Astrocyte of the hippocampus (primary cell): ENCODE data around the gene LY6G5C.

Source experiments
- DNase-seq: peaks from one replicate; pipeline ENCODE4 v3.0.0; 2011; ENCODE audit warnings: low read depth, low spot score

The LY6G5C gene

DNA sequence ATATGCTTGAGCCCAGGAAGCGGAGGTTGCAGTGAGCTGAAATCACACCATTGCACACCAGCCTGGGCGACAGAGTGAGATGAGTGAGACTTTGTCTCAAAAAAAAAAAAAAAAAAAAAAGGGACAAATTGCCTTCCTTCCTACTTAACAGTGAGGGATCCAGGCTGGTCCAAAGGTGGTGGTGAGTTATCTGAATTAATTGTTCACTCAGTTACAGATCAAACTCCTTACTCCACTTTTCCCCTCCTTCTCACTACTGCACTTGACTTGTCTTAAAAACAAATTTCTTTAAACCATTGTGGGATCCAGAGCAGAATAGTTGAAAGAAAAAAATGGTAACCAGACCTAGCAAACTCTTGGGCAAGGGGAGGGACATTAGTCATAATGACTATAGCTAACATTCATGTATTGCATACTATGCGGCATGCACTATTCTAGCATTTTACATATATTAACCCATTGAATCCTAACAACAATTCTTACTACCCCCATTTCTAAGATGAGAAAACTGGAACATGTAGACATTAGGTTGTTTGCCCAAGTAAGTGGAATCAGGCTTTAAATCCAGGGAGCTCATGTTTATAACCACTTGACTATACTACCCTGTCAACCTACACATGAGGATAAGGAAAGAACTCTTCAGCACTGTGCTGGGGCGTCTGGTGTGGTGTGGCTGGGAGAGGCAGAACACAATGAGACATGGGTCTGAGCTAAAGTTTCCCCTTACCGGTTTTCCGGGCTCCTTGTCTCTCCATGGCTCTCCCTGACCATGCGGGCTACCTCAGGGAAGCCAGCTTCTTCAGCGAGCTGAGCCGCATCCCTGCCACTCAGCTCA, 17.5 kb downstream of the LY6G5C start:
- no peak for DNase-seq

DNA sequence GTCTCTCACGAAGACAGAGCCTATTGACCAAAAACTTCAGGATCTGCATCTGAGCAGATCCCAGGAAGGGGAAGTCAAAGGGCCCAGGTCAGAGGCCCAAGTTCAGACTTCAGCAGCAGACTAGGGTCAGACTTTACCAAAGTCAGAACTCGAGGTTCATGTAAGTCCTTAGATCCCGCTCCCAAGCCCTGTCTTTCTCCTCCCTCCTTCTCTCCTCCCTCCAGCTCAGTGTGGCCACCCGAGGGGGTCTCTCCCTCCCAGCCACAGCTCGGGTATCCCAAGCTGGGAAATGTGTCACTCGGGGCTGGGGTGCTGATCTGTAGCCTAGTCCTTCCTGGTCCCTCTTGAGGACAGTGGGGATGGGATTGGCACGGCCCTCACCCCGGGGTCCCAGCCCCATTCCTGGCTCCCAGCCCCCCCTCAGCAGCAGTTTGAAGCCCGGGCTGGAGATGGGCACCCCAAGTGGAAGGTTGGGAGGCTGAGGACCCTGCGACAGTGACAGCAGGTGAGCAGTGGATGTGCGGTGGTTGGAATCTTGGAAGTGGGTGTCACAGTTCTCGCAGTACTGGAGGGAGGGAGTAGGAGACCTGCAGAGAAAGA, 18.6 kb downstream of the LY6G5C start:
- DNase-seq: no peak

GRCh38 chr6:31661262-31662123, 19.4 kb downstream of the LY6G5C start:
- no peak for DNase-seq

- peak; percentile 92 for DNase-seq
Measured at GRCh38 chr6:31660381-31661261, 20.2 kb downstream of the LY6G5C start, which contains the start of gene C6orf47. Gene C6orf47 (minus strand): TSS chr6:31660778. CDS start chr6:31659947, 831 bp downstream.

- peak; percentile 45 for DNase-seq
Measured at GRCh38 chr6:31659649-31660380, 21.1 kb downstream of the LY6G5C start.

- no peak for DNase-seq
Measured at GRCh38 chr6:31658983-31659648, 21.8 kb downstream of the LY6G5C start.

DNA sequence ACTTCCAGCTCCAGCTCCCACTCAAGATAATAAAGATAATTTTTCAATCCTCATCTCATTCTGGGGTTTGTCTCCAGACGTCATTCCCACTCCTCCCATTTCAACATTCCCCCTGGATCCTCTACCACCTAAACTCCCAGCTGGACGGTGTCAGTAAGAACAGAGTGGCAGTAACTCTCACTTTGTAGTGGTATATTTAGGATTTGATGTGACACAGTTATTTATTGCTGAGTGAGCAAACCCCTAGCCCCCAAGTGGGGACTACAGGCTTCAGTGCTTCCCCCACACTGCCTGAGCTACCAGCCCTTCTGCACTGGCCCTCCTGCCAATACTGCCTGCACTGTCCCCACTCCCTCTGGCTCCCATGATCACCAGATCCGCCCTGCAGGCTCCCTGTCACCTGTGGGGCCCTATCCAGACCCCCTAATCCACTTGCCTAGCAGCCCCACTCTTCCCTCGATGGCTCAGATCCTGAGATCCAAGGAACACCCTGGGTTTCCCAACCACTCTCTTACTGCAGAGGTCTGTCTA, 22.6 kb downstream of the LY6G5C start:
- no peak for DNase-seq

- DNase-seq: no peak
Measured at GRCh38 chr6:31657406-31658157, 23.3 kb downstream of the LY6G5C start.

- no peak for DNase-seq
Measured at GRCh38 chr6:31655349-31656237, 25.3 kb downstream of the LY6G5C start, which contains the start of gene APOM. Gene APOM (plus strand): TSS chr6:31655894. CDS start chr6:31655967, 73 bp downstream.

DNA sequence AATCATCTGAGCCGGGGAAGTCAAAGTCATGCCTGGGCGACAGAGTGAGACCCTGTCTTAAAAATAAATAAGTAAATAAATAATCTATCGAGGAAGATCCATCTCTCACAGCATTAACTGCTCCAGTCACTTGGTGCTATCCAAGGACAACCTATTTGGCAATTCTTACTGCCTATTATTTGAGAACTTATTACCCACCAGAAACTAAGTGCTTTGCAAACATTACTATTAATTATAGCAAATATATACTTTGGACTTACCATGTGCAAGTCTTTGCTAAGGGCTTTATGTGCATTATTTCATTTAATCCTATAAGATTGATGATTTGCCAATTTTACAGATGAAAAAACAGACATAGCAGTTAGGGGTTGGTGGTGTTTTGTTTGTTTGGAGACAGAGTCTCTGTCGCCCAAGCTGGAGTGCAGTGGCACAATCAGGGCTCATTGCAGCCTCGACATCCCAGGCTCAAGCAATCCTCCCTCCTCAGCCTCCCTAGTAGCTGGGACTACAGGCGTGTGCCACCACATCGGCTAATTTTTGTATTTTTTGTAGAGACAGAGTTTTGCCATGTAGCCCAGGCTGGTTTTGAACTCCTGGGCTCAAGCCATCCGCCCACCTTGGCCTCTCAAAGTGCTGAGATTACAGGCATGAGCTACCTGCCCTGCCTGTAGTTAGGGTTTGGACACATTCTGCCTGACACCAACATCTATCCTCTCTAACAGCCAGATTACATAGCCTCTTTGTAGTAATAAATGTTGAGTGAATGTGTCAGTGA, 26.1 kb downstream of the LY6G5C start:
- DNase-seq: no peak

- no peak for DNase-seq
Measured at GRCh38 chr6:31652925-31653724, 27.7 kb downstream of the LY6G5C start.

DNA sequence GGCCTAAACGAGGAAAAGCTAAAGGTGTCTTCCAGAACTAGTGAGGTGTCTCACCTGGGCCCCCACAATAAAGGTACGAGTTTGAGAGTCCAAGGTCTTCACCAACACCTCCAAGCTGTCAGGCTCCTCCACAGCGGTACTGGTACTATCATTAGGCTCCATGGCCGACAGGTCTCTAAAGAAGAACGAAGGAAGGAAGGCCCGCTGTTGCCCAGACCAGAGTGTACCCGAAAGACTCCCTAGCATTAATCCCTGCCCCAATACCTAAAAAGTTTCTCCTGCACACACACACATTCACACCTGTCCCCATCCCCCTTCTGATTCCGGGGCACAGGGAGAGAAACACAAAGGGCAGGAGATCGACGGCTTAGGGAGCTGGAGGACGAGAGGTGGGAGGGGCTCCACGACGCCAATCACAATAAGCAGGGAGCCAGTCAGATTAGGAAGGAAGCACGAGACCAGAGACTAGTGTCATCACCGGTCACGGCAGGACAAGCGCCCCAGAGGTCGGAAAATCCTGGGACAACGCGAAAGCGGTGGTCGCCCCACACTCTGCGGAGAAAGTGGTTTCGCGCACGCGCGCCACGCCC, 29.2 kb downstream of the LY6G5C start:
- peak; percentile 84 for DNase-seq

DNA sequence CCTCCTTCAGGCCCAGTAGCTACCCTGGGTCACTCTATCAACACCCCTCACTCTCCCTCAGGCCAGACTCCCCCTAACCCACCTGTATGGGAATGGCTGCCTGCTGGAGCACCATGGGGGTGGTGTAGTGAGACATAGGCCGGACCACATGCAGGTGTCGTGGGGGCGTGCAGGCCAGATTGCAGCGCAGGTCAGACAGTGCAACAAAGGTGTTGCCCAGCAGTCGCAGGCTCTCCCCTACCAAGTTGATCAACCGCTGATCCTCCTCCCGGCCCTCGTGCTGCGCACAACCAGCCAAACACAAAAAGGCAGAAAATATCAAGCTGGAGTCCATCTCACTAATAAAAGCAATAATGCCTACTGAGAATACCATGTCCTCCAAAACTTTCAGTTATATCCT, 35.5 kb downstream of the LY6G5C start:
- no peak for DNase-seq

- no peak for DNase-seq
Measured at GRCh38 chr6:31643818-31644454, 36.9 kb downstream of the LY6G5C start.
